ENCODE data around the gene ATXN7L2. TPM values are rescaled to one million over a fixed set of nuclear protein-coding genes. Genes with fewer than 3 reads are reported as not detected.

The ATXN7L2 gene
- total RNA-seq, 4 donors from 2014 or later, result 6.5 to 6.8 (median 6.5) TPM

DNA sequence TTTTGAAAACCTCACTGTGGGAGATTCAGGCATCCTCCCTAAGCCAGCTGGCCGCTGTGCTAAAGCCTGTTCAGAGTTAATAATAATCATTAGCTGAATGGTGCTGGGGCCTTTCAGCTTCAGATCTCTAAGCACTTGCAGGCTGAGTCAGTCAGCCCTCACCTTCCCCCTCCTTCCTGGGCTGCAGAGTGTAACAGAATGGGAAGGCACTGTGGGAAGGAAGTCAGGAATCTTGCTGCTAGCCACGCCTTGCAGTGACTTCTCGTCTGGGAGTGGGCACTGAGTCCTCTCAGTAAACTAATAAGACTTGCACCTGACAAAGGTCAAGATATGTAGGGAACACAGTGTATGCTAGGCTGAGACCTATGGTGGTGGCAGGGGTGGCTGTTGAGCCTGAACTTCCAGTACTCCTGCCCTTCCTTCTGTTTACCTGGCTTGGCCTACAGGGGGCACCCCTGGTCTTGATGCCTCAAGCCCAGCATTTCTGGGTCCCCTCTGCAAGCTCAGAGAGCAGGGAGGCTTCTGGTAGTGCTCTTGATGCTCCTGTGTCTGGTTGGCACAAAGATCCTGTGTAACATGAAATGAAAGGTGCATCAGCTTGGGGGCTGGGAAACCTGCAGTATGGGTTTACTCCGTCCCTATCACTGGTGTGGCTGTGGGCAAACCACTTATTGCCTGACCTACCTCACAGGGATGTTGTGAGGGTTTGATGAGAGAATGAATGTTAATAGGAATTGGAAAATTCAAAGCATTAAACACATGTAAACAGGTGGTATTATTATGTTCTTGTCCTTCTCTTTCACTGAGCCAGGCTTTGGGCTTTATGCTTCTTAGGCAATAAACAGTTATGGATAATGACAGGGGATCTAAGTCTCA lies 16.2 kb downstream of the ATXN7L2 start:
- Histone ChIP-seq H3K36me3 (peaks cover 0 to 75% (median 0%) of the 10 kb centered on the region in 3 donors), H3K9me3 (no peaks in the 10 kb centered on the region), H3K27me3 (no peaks in the 10 kb centered on the region), H3K4me3 (no peak overlapping the region), H3K27ac (peak overlapping the region in 1 of 4 donors; percentile 43), H3K4me1 (peaks cover 0 to 73% (median 22%) of the 10 kb centered on the region in 4 donors)
- no peak for TF ChIP-seq EP300 (IDR thresholded peaks at IDR 0.05)
- TF ChIP-seq, protein P1, sequence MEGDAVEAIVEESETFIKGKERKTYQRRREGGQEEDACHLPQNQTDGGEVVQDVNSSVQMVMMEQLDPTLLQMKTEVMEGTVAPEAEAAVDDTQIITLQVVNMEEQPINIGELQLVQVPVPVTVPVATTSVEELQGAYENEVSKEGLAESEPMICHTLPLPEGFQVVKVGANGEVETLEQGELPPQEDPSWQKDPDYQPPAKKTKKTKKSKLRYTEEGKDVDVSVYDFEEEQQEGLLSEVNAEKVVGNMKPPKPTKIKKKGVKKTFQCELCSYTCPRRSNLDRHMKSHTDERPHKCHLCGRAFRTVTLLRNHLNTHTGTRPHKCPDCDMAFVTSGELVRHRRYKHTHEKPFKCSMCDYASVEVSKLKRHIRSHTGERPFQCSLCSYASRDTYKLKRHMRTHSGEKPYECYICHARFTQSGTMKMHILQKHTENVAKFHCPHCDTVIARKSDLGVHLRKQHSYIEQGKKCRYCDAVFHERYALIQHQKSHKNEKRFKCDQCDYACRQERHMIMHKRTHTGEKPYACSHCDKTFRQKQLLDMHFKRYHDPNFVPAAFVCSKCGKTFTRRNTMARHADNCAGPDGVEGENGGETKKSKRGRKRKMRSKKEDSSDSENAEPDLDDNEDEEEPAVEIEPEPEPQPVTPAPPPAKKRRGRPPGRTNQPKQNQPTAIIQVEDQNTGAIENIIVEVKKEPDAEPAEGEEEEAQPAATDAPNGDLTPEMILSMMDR (IDR thresholded peaks at IDR 0.05), result peak in 4 of 5 experiments; percentile 10 to 35 (median 22)
- TF ChIP-seq POLR2A (IDR thresholded peaks at IDR 0.05), result no peak
- WGBS, 2 donors, result 67 to 69% methylated on average over 4 of the region's 4 CpGs
- DNase-seq (ENCODE audit: low spot score in 2 of 2), result no peak

DNA sequence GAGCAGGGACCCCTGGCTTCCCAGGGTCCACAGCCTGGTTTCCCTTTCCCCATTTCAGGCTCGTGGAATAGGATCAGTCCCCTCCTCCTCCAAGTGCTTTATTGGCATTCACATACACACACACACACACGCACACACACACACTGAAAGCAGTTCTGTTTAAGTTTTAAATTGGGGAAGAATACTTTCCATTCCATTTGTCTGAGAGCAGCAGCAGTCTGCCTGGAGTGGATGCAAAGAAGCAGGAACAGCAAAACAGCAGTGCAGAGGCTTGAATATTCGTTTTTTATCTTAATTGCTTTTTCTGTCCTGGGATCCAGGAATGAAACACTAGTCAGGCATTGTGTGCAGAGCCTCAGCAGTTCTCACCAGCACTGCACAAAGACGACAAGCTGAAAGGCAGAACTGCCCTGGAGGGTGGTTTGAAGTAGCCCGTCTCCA lies 17.3 kb downstream of the ATXN7L2 start:
- 23 to 28% methylated on average over 5 of the region's 5 CpGs for WGBS, 2 donors
- DNase-seq (ENCODE audit: low spot score in 2 of 2), result no peak
- no peak for TF ChIP-seq EP300 (IDR thresholded peaks at IDR 0.05)
- TF ChIP-seq, protein P1 (IDR thresholded peaks at IDR 0.05), result no peak
- no peak for TF ChIP-seq POLR2A (IDR thresholded peaks at IDR 0.05)
- no peaks in the 10 kb centered on the region for H3K9me3 ChIP-seq
- H3K4me1 ChIP-seq, result peaks cover 0 to 62% (median 16%) of the 10 kb centered on the region in 4 donors
- peak overlapping the region in 3 of 4 donors; percentile 42 to 54 (median 43) for H3K27ac ChIP-seq
- peaks cover 0 to 75% (median 0%) of the 10 kb centered on the region in 3 donors for H3K36me3 ChIP-seq
- H3K27me3 ChIP-seq, result no peaks in the 10 kb centered on the region
- no peak overlapping the region for H3K4me3 ChIP-seq

DNA sequence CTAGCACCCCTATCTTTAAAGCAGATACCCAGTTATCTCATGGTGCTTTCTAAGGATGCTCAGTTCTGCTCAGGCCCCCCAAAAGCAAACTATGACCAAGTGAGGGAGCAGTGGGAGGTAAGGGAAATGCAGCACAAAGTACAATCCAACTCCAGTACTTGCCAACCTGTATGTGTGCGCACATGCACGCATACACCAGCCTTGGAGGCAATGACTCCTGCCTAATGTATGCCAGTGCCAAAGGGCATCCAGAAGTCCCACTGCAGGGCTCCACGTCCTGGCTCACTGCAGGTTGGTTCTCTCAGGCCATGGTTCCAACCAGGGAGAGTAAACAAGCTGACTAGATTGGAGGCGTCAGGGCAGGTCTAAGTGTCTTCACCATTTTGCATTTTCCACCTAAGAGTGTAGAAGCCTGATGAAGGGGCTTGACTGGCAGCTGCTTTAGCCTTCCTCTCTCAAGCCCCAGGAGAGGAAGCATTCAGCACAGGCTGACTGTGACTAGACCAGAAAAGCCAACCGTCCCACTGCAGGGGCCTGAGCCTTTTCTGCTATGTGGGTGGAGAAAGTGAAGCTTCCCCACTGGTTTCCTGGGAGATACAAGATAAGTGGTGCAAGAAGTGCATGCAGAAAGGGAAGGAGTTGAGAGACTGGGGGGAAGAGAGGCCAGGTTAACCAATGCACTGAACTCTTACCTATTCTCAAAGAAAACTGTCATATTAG lies 18.1 kb downstream of the ATXN7L2 start:
- Histone ChIP-seq H3K36me3 (peaks cover 0 to 67% (median 0%) of the 10 kb centered on the region in 3 donors), H3K4me3 (no peak overlapping the region), H3K27ac (peak overlapping the region in 2 of 4 donors; percentile 43 to 54), H3K27me3 (no peaks in the 10 kb centered on the region), H3K9me3 (no peaks in the 10 kb centered on the region), H3K4me1 (peaks cover 0 to 57% (median 16%) of the 10 kb centered on the region in 4 donors)
- DNase-seq (ENCODE audit: low spot score in 2 of 2), result no peak
- 52 to 66% methylated on average over 5 of the region's 5 CpGs for WGBS, 2 donors
- TF ChIP-seq POLR2A (IDR thresholded peaks at IDR 0.05) (no peak), EP300 (IDR thresholded peaks at IDR 0.05) (no peak)
- TF ChIP-seq, protein P1 (IDR thresholded peaks at IDR 0.05), result no peak

DNA sequence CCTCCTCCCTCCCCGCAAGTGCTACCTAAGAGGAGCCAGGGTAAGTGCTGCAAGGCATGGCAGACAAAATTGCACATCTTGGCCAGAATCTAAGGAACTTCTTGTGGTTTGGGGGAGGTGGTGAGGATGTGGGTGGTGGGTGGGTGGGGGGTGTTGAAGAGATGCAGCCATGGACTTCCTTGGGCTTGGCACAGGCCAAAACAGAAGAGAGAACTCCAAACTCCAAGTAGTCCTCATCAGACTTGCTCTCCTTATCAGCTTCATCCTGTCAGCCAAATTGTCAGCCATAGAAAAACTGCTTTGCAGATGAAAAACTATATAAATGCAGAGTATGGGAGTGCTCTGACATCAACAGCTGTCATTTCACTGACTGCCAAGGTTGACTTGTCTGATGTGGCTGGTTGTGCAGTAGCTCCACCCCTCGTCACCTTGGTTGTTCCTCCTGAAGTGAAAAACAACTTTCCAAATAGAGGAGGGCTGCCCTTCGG lies 18.7 kb downstream of the ATXN7L2 start:
- no peak for DNase-seq (ENCODE audit: low spot score in 2 of 2)
- no peak overlapping the region for H3K27ac ChIP-seq
- H3K4me1 ChIP-seq, result peaks cover 0 to 57% (median 16%) of the 10 kb centered on the region in 4 donors
- TF ChIP-seq, protein P1 (IDR thresholded peaks at IDR 0.05), result no peak
- no peak for TF ChIP-seq POLR2A (IDR thresholded peaks at IDR 0.05)
- TF ChIP-seq EP300 (IDR thresholded peaks at IDR 0.05), result no peak
- no peak overlapping the region for H3K4me3 ChIP-seq
- H3K9me3 ChIP-seq, result no peaks in the 10 kb centered on the region
- peaks cover 0 to 64% (median 0%) of the 10 kb centered on the region in 3 donors for H3K36me3 ChIP-seq
- no peaks in the 10 kb centered on the region for H3K27me3 ChIP-seq
- 86 to 92% methylated on average over 3 of the region's 3 CpGs for WGBS, 2 donors

Measured in tibial nerve (tissue), 4 donors.